HG02759 (cell line): ENCODE results near the gene CLRN3.

Experiments
- ATAC-seq: cut with Tn5 transposase; IDR thresholded peaks from one replicate; pipeline ENCODE4 v1.9.1; 2021; ENCODE audit warnings: mild to moderate bottlenecking, moderate library complexity; ENCODE audit not compliant: unreplicated experiment

Gene CLRN3

DNA sequence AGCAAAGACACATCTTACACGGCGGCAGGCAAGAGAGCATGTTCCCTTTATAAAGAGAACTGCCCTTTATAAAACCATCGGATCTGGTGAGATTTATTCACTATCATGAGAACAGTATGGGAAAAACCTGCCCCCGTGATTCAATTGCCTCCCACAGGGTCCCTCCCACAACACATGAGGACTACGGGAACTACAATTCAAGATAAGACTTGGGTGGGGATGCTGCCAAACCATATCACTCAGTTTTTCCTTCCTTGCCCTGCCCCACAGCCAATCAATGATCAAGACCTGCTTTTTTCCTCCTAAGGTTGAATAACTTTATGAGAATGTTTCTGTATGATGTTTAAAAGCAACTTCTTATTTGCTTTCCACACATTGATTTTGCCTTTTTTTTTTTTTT lies 11.0 kb upstream of the CLRN3 start:
- ATAC-seq, result no peak

DNA sequence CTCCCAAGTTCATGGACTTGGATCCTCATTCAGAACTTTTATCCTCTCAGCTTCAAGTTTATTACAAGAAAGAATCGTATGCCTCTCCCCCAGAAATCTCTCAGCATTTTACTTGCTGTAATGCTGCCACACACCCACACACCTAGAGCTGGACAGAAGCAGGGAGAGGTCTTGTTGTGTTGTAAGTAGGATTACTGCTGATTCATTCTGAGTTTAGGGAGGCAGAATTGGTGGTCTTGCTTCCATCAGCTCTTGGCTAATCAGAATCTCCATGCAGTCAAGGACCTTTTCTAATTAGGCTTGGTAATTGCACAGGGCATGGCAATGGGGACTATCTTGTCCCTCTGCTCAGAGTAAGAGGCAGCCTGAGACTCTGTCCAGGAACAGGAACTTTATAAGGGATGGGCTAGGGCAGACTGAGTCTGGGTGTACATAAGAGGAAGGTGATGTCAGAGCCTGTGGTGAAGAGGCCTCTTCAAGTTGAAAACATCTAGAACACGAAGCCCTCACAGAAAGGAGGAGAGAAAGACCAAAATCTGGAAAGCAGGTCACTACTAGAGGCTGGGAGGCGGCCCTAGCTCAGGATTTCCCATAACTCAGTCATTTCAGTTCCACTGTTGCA lies 7.1 kb upstream of the CLRN3 start:
- ATAC-seq, result no peak

DNA sequence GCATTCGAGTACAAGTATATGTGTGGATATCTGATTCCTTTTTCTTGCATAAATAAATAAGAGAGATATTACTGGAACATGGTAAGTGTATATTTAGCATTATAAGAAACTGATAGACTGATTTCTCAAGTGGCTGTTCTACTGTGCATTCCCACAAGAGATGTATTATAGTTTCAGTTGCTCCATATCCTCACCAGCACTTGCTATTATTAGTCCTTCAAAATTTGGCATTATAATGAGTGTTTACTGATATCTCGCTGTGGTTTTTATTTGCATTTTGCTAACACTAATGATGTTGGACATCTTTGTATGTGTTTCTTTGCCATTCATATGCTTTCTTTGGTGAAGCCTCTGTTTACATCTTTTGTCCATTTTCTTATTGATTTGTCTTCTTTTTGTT lies 4.4 kb upstream of the CLRN3 start:
- no peak for ATAC-seq

- ATAC-seq, result no peak
These were observed 3.8 kb upstream of the CLRN3 start for GRCh38 chr10:127896590-127896989.

- no peak for ATAC-seq
These were observed 1.4 kb upstream of the CLRN3 start for GRCh38 chr10:127894146-127894545.

DNA sequence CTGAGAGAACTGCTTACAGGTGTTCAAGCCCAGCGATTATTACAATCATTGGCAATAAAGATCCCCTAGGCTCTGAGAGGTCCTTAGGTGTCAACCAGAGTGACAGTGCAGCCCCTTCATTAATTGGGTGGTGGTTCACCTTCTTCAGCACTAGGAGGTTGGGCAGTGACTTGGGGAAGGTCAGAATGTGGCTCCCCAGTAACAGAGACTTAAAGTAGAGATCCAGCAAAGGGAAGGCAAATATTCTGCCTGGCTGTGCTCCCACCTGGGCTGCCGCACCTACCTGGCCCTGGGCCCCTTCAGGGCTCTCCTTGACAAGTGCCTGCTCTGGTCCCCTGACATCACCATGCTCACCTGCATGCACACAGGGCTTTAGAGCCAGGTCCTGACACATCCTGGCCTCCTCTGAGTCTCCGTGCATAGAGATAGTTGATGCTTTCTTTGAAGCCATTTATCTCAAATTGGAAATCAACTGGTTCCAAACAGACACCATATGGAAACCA lies 1.9 kb downstream of the CLRN3 start:
- ATAC-seq, result no peak

- ATAC-seq, result no peak
These were observed 2.5 kb downstream of the CLRN3 start for GRCh38 chr10:127890216-127890615.

DNA sequence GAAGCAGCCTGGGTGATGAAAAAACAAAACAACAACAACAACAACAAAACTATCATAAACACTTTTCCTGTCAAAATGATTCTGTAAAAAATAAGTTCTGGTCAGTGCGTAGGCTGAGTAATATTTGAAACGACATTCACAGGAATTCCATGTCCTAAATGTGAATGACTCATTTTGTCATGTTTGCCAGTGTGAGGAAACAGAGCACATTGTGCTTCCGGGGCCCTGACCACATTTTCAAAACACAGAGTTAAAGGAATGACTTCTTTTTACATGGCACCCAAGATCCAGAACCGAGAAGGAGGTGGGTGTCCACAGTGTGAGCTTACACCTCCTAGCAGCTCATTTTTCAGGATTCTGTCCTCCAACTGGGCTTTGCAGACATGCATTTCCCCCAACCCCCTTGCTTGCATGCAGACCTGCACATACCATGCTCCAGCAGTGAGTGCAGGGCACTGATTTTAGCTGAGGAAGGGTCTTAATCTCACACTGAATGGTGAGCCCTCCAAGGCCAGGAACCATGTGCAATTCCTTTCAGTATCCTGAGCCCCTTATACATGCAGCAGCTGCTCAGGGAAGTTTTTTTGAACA lies 3.0 kb downstream of the CLRN3 start:
- no peak for ATAC-seq

- ATAC-seq, result no peak
These were observed 4.0 kb downstream of the CLRN3 start for GRCh38 chr10:127888521-127889312.

GRCh38 chr10:127887541-127888415 lies 5.0 kb downstream of the CLRN3 start:
- ATAC-seq, result no peak

DNA sequence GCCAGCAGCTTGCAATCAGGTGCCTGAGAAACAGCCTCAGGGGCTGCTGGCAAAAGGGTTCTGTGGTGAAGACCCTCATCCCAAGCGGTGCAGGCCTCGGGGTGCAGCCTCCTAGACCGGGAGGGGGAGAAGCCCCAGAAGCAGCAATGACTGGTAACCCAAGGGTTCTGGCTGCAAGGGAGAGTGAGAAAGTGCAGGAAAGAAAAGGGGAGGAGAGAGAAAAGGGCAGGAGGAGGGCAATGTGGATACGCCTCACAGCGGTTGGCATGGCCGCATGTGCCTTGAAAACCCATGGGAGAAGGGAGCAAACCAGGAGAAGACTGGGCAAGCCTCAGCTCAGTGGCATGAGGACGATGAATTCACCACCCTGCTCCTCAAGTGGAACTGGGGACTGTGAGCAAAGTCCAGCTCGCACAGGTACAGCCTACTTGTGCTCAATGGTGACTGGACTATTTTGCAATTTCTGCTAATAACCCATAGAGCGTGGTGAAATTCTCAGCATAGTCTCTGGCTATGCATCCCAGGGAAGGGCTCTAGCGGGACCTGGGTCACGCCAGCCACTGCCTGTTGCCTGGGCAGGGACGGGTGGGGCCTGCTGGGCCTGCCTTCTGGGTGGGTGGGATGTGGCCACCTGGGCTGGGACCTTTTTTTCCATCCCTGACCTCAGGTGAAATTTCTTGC lies 6.2 kb downstream of the CLRN3 start:
- ATAC-seq, result no peak

- ATAC-seq, result no peak
These were observed 8.2 kb downstream of the CLRN3 start for GRCh38 chr10:127884501-127884900.

GRCh38 chr10:127883516-127883915 lies 9.2 kb downstream of the CLRN3 start:
- ATAC-seq, result no peak

DNA sequence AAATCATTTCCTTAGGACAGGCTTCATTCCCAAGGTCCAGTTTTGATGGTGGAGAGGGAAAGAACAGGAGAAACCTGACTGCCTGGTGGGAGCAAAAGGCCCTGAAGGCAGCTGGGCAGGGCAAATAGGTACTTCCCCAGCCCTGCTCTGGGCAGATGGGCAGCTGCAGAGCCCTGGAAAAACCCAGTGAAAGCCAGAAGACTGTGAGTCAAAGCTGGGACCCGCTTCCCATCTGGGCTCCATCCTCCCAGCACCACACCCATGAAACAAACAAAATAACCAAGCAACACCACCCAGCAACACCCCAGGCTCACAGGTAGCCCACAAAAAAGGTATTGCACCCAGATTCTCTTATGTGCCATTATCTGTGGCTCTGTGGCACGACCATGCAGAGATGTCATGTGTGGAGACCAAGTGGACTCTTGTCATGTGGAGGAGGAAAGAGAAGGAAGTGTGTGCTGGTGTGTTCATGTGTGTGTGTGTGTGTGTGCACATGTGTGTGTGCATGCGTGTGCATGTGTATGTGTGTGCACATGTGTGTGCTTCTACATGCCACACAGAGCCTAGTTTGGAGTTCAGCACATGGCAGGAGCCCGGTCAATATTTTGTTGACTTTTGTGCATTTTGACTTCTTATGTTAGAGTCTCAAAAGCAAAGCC lies 9.8 kb downstream of the CLRN3 start:
- no peak for ATAC-seq

GRCh38 chr10:127882391-127882790 lies 10.3 kb downstream of the CLRN3 start:
- ATAC-seq, result no peak

GRCh38 chr10:127881262-127881661 lies 11.5 kb downstream of the CLRN3 start:
- ATAC-seq, result no peak

DNA sequence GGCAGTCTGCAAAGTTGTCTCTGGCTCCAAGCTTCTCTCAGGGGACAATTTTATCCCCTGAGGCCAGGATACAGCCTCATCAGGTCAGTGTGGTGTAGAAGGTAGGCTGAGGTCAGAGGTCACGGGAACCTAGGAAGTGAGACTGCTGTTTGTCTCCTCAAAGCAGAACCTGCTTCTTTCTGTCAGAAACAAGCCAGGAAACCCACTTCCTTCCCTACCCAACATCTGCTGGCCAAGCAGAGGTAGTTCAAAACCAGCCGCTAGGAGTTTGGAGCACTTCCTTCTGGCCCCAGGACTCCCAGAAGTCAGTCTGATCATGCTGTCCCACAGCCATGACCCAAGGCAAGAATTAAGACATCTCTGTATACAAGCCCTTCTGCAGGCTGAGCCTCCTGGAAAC lies 12.2 kb downstream of the CLRN3 start:
- no peak for ATAC-seq

- ATAC-seq, result no peak
These were observed 14.2 kb downstream of the CLRN3 start for GRCh38 chr10:127878475-127879055.

DNA sequence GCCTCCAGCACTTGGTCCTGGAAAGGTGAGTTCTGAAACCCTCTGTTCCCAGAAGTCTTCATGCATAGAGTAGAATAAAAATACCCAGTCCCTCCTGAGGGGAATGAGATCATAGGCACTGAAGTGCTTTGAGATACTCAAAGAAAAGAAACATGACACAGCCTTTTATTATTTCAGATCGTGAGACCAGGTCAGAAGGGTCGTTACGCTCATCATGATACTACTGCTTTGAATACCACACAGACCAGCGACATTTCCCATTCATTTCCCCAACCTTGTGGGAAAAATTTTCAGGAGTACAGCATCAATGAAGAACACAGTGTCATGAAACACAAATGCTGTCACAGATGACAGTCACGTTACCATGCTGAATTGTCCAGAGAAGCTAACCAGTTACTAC lies 15.0 kb downstream of the CLRN3 start:
- ATAC-seq, result no peak

DNA sequence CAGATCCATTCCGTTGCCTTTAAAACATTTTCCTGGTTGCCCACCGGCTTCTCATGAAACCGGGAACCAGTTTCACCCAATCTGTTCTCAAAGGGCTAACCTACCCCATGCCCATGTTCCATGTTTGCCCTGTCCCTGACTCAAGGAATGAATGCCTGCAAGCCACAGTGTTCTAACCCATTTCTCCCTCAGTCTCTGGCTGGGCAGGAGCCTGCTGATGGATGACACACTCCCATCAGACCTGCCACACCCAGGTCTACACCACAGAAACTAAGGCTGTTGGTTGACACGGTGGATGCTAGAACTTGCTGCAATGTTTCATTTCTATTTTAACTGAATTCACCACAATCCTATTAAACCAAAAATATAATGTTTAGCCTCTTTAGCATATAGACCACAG lies 15.6 kb downstream of the CLRN3 start:
- no peak for ATAC-seq
